CD4-positive, alpha-beta T cell treated with Interleukin-17A for 1 hour (primary cell): ENCODE measurements around the gene SRPX.
A peak's percentile ranks its signal among the peaks of the same experiment; 100 is the strongest.

Experiments used
- DNase-seq: peaks from one replicate; pipeline ENCODE4 v3.0.0-alpha.2; 2020

SRPX gene

GRCh38 chrX:38220415-38221390 lies at the start of gene SRPX:
Gene SRPX (minus strand): TSS chrX:38220871. CDS start chrX:38220792, 79 bp downstream.
- no peak for DNase-seq

- DNase-seq, result no peak
Measured at GRCh38 chrX:38268011-38268410, 47.3 kb upstream of the SRPX start.

GRCh38 chrX:38262715-38263620 lies 42.3 kb upstream of the SRPX start:
- DNase-seq, result no peak

- DNase-seq, result no peak
Measured at GRCh38 chrX:38260231-38260630, 39.6 kb upstream of the SRPX start.

- DNase-seq, result no peak
Measured at GRCh38 chrX:38256019-38256418, 35.3 kb upstream of the SRPX start.

- no peak for DNase-seq
Measured at GRCh38 chrX:38249965-38250364, 29.3 kb upstream of the SRPX start.

- no peak for DNase-seq
Measured at GRCh38 chrX:38247051-38247450, 26.4 kb upstream of the SRPX start.

GRCh38 chrX:38240541-38240940 lies 19.9 kb upstream of the SRPX start:
- DNase-seq, result no peak

- no peak for DNase-seq
Measured at GRCh38 chrX:38236901-38237615, 16.4 kb upstream of the SRPX start.

GRCh38 chrX:38233891-38234667 lies 13.4 kb upstream of the SRPX start:
- DNase-seq, result no peak

GRCh38 chrX:38232079-38232686 lies 11.5 kb upstream of the SRPX start:
- no peak for DNase-seq

- DNase-seq, result no peak
Measured at GRCh38 chrX:38225093-38225492, 4.4 kb upstream of the SRPX start.

GRCh38 chrX:38224160-38224559 lies 3.5 kb upstream of the SRPX start:
- no peak for DNase-seq

GRCh38 chrX:38221391-38221929 lies 789 bp upstream of the SRPX start:
- no peak for DNase-seq

GRCh38 chrX:38220024-38220414 lies 652 bp downstream of the SRPX start:
- peak; percentile 1 for DNase-seq

GRCh38 chrX:38216642-38217041 lies 4.0 kb downstream of the SRPX start:
- no peak for DNase-seq

- DNase-seq, result no peak
Measured at GRCh38 chrX:38214551-38215531, 5.8 kb downstream of the SRPX start.

GRCh38 chrX:38214044-38214443 lies 6.6 kb downstream of the SRPX start:
- DNase-seq, result no peak

GRCh38 chrX:38211891-38212635 lies 8.6 kb downstream of the SRPX start:
- no peak for DNase-seq
